ENCODE measurements around the gene PDZD2.

The PDZD2 gene

DNA sequence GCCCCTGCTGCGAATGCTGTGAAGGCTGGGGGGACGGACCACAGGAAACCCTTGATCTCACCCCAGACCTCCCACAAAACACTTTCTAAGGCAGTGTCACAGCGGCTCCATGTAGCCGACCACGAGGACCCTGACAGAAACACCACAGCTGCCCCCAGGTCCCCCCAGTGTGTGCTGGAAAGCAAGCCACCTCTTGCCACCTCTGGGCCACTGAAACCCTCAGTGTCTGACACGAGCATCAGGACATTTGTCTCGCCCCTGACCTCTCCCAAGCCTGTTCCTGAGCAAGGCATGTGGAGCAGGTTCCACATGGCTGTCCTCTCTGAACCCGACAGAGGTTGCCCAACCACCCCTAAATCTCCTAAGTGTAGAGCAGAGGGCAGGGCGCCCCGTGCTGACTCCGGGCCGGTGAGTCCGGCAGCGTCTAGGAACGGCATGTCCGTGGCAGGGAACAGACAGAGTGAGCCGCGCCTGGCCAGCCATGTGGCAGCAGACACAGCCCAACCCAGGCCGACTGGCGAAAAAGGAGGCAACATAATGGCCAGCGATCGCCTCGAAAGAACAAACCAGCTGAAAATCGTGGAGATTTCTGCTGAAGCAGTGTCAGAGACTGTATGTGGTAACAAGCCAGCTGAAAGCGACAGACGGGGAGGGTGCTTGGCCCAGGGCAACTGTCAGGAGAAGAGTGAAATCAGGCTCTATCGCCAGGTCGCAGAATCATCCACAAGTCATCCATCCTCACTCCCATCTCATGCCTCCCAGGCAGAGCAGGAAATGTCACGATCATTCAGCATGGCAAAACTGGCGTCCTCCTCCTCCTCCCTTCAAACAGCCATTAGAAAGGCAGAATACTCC, 450.4 kb downstream of the PDZD2 start:
- H3K27ac ChIP-seq (ENCODE audit: low read depth, low read length), result no peak overlapping the region
- H3K4me3 ChIP-seq (ENCODE audit: low read depth, low read length), result no peak overlapping the region
- no peaks in the 10 kb centered on the region for H3K79me2 ChIP-seq (ENCODE audit: control insufficient read depth, insufficient read depth, low read length, unreplicated experiment)
- H2AFZ ChIP-seq (ENCODE audit: low read length, unreplicated experiment), result no peak overlapping the region
- H3K4me1 ChIP-seq (ENCODE audit: control insufficient read depth, insufficient read depth, low read length, unreplicated experiment), result no peaks in the 10 kb centered on the region
- no peaks in the 10 kb centered on the region for H3K27me3 ChIP-seq (ENCODE audit: insufficient read depth, low read length)
- H3K36me3 ChIP-seq (ENCODE audit: insufficient read depth, low read length), result no peaks in the 10 kb centered on the region

DNA sequence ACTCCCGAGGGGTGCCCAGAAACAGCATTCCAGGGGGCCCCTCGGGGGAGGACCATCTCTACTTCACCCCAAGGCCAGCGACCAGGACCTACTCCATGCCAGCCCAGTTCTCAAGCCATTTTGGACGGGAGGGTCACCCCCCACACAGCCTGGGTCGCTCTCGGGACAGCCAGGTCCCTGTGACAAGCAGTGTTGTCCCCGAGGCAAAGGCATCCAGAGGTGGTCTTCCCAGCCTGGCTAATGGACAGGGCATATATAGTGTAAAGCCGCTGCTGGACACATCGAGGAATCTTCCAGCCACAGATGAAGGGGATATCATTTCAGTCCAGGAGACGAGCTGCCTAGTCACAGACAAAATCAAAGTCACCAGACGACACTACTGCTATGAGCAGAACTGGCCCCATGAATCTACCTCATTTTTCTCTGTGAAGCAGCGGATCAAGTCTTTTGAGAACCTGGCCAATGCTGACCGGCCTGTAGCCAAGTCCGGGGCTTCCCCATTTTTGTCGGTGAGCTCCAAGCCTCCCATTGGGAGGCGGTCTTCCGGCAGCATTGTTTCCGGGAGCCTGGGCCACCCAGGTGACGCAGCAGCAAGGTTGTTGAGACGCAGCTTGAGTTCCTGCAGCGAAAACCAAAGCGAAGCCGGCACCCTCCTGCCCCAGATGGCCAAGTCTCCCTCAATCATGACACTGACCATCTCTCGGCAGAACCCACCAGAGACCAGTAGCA, 451.3 kb downstream of the PDZD2 start:
- Histone ChIP-seq H3K4me1 (ENCODE audit: control insufficient read depth, insufficient read depth, low read length, unreplicated experiment) (no peaks in the 10 kb centered on the region), H3K79me2 (ENCODE audit: control insufficient read depth, insufficient read depth, low read length, unreplicated experiment) (no peaks in the 10 kb centered on the region), H3K4me3 (ENCODE audit: low read depth, low read length) (no peak overlapping the region), H3K27me3 (ENCODE audit: insufficient read depth, low read length) (no peaks in the 10 kb centered on the region), H2AFZ (ENCODE audit: low read length, unreplicated experiment) (no peak overlapping the region), H3K36me3 (ENCODE audit: insufficient read depth, low read length) (no peaks in the 10 kb centered on the region), H3K27ac (ENCODE audit: low read depth, low read length) (no peak overlapping the region)

- H3K4me3 ChIP-seq (ENCODE audit: low read depth, low read length), result no peak overlapping the region
- H3K4me1 ChIP-seq (ENCODE audit: control insufficient read depth, insufficient read depth, low read length, unreplicated experiment), result peaks cover 3% of the 10 kb centered on the region
- H2AFZ ChIP-seq (ENCODE audit: low read length, unreplicated experiment), result no peak overlapping the region
- no peaks in the 10 kb centered on the region for H3K36me3 ChIP-seq (ENCODE audit: insufficient read depth, low read length)
- H3K27ac ChIP-seq (ENCODE audit: low read depth, low read length), result no peak overlapping the region
- no peaks in the 10 kb centered on the region for H3K79me2 ChIP-seq (ENCODE audit: control insufficient read depth, insufficient read depth, low read length, unreplicated experiment)
- no peaks in the 10 kb centered on the region for H3K27me3 ChIP-seq (ENCODE audit: insufficient read depth, low read length)
These were observed 451.8 kb downstream of the PDZD2 start for GRCh38 chr5:32090755-32091128.

DNA sequence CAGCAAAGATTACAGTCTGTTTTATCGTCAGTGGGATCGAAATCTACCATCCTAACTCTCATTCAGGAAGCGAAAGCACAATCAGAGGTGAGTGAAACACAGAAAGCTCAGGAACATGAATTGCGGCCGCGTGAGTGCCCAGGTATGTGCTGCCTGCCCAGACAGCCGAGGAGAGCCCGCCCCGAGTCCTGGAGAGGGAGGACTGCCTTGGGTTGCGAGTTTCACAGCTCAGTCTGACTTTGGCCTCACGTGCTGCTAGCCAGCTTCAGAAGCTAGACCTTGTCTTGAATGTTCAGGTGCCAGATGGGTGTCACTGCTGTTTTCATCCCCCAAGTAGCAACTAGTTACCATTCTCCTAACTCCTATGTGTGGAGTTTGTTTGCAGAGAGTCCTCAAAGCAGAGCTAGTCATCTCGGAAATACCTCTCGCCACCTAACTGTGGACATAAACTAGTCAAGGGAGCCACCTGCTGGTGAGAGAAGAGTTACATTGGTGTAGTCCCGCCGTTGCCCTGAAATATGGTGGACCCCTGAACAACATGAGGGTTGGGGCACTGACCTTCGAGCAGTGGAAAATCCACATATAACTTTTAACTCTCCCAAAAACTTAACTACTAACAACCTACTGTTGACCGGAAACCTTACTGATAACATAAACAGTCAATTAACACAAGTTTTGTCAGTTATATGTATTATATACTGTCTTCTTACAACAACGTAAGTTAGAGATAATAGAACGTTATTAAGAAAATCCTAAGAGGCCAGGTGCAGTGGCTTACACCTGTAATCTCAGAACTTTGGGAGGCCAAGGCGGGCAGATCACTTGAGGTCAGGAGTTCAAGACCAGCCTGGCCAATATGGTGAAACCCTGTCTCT, 454.2 kb downstream of the PDZD2 start:
- Histone ChIP-seq H3K27ac (ENCODE audit: low read depth, low read length) (no peak overlapping the region), H3K4me1 (ENCODE audit: control insufficient read depth, insufficient read depth, low read length, unreplicated experiment) (peaks cover 3% of the 10 kb centered on the region), H3K4me3 (ENCODE audit: low read depth, low read length) (no peak overlapping the region), H3K36me3 (ENCODE audit: insufficient read depth, low read length) (no peaks in the 10 kb centered on the region), H3K27me3 (ENCODE audit: insufficient read depth, low read length) (no peaks in the 10 kb centered on the region), H3K79me2 (ENCODE audit: control insufficient read depth, insufficient read depth, low read length, unreplicated experiment) (no peaks in the 10 kb centered on the region), H2AFZ (ENCODE audit: low read length, unreplicated experiment) (no peak overlapping the region)

- Histone ChIP-seq H3K79me2 (ENCODE audit: control insufficient read depth, insufficient read depth, low read length, unreplicated experiment) (no peaks in the 10 kb centered on the region), H3K27me3 (ENCODE audit: insufficient read depth, low read length) (no peaks in the 10 kb centered on the region), H3K27ac (ENCODE audit: low read depth, low read length) (no peak overlapping the region), H3K4me3 (ENCODE audit: low read depth, low read length) (no peak overlapping the region), H2AFZ (ENCODE audit: low read length, unreplicated experiment) (no peak overlapping the region), H3K36me3 (ENCODE audit: insufficient read depth, low read length) (peaks cover 4% of the 10 kb centered on the region; the same call in 1 of the 2 replicates), H3K4me1 (ENCODE audit: control insufficient read depth, insufficient read depth, low read length, unreplicated experiment) (peaks cover 3% of the 10 kb centered on the region)
These were observed 455.8 kb downstream of the PDZD2 start for GRCh38 chr5:32094691-32095090.

DNA sequence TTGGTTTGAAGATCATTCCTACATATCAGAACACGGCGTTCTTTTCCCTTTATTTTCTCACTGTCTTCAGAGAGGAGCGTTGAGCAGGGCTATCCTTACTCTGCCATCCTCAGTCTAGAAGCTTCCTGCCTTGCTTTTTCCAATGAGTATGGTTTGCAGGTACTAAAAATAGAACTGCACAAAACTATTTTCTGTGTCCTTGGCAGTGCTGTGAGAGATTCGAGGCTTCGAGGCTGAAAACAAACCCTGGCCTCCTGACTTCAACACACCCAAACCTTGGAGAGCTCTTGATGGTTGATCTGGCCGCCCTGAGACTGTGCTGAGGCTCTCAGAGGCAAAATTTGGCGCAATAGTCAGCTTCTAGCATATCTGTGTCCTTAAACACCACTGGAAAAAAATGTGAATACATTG, 456.3 kb downstream of the PDZD2 start:
- H3K27ac ChIP-seq (ENCODE audit: low read depth, low read length), result no peak overlapping the region
- H2AFZ ChIP-seq (ENCODE audit: low read length, unreplicated experiment), result no peak overlapping the region
- H3K27me3 ChIP-seq (ENCODE audit: insufficient read depth, low read length), result no peaks in the 10 kb centered on the region
- no peaks in the 10 kb centered on the region for H3K79me2 ChIP-seq (ENCODE audit: control insufficient read depth, insufficient read depth, low read length, unreplicated experiment)
- H3K4me3 ChIP-seq (ENCODE audit: low read depth, low read length), result no peak overlapping the region
- peaks cover 5% of the 10 kb centered on the region for H3K36me3 ChIP-seq (ENCODE audit: insufficient read depth, low read length)
- H3K4me1 ChIP-seq (ENCODE audit: control insufficient read depth, insufficient read depth, low read length, unreplicated experiment), result peaks cover 3% of the 10 kb centered on the region

DNA sequence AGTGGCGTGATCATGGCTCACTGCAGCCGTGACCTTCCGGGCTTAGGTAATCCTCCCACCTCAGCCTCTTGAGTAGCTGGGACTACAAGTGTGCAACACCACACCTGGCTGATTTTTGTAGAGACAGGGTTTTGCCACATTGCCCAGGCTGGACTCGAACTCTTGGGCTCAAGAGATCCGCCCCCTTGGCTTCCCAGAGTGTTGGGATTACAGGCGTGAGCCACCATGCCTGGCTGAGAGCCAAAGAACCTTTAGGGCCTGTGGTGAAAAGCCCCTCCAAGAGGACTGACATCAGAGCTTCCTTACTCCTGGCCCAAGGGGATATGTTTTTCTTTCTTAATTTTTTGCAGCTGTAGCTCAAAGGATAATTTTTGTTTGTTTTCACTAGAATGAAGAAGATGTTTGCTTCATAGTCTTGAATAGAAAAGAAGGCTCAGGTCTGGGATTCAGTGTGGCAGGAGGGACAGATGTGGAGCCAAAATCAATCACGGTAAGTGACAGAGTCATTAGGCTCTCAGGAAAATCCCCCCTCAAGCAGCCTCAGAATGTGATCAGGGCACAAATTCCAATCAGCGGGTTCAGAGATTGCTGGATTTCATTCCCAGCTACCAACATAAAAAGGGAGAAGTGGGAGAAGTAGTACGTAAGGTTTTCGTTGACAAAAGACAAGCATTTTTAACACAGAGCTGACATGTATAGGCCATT, 458.1 kb downstream of the PDZD2 start:
- H3K4me3 ChIP-seq (ENCODE audit: low read depth, low read length), result no peak overlapping the region
- H3K36me3 ChIP-seq (ENCODE audit: insufficient read depth, low read length), result peaks cover 12% of the 10 kb centered on the region
- no peaks in the 10 kb centered on the region for H3K27me3 ChIP-seq (ENCODE audit: insufficient read depth, low read length)
- no peaks in the 10 kb centered on the region for H3K79me2 ChIP-seq (ENCODE audit: control insufficient read depth, insufficient read depth, low read length, unreplicated experiment)
- H3K27ac ChIP-seq (ENCODE audit: low read depth, low read length), result no peak overlapping the region
- H3K4me1 ChIP-seq (ENCODE audit: control insufficient read depth, insufficient read depth, low read length, unreplicated experiment), result peaks cover 3% of the 10 kb centered on the region
- H2AFZ ChIP-seq (ENCODE audit: low read length, unreplicated experiment), result no peak overlapping the region

- H3K4me3 ChIP-seq (ENCODE audit: low read depth, low read length), result no peak overlapping the region
- H3K27ac ChIP-seq (ENCODE audit: low read depth, low read length), result no peak overlapping the region
- H3K27me3 ChIP-seq (ENCODE audit: insufficient read depth, low read length), result no peaks in the 10 kb centered on the region
- H3K79me2 ChIP-seq (ENCODE audit: control insufficient read depth, insufficient read depth, low read length, unreplicated experiment), result no peaks in the 10 kb centered on the region
- H2AFZ ChIP-seq (ENCODE audit: low read length, unreplicated experiment), result no peak overlapping the region
- H3K4me1 ChIP-seq (ENCODE audit: control insufficient read depth, insufficient read depth, low read length, unreplicated experiment), result peaks cover 3% of the 10 kb centered on the region
- H3K36me3 ChIP-seq (ENCODE audit: insufficient read depth, low read length), result peaks cover 12% of the 10 kb centered on the region
These were observed 459.4 kb downstream of the PDZD2 start for GRCh38 chr5:32098291-32098690.

GRCh38 chr5:32098890-32099310, 460.0 kb downstream of the PDZD2 start:
- peaks cover 3% of the 10 kb centered on the region for H3K4me1 ChIP-seq (ENCODE audit: control insufficient read depth, insufficient read depth, low read length, unreplicated experiment)
- no peak overlapping the region for H3K4me3 ChIP-seq (ENCODE audit: low read depth, low read length)
- H3K27me3 ChIP-seq (ENCODE audit: insufficient read depth, low read length), result no peaks in the 10 kb centered on the region
- no peak overlapping the region for H2AFZ ChIP-seq (ENCODE audit: low read length, unreplicated experiment)
- no peaks in the 10 kb centered on the region for H3K79me2 ChIP-seq (ENCODE audit: control insufficient read depth, insufficient read depth, low read length, unreplicated experiment)
- H3K36me3 ChIP-seq (ENCODE audit: insufficient read depth, low read length), result peaks cover 12% of the 10 kb centered on the region
- no peak overlapping the region for H3K27ac ChIP-seq (ENCODE audit: low read depth, low read length)

- Histone ChIP-seq H3K27me3 (ENCODE audit: insufficient read depth, low read length) (no peaks in the 10 kb centered on the region), H3K4me3 (ENCODE audit: low read depth, low read length) (no peak overlapping the region), H3K27ac (ENCODE audit: low read depth, low read length) (no peak overlapping the region), H3K79me2 (ENCODE audit: control insufficient read depth, insufficient read depth, low read length, unreplicated experiment) (no peaks in the 10 kb centered on the region), H3K4me1 (ENCODE audit: control insufficient read depth, insufficient read depth, low read length, unreplicated experiment) (peaks cover 3% of the 10 kb centered on the region), H3K36me3 (ENCODE audit: insufficient read depth, low read length) (peaks cover 15% of the 10 kb centered on the region), H2AFZ (ENCODE audit: low read length, unreplicated experiment) (no peak overlapping the region)
These were observed 460.6 kb downstream of the PDZD2 start for GRCh38 chr5:32099486-32100035.

Data from ACC112 (cell line).